ENCODE measurements around the gene JAZF1. TPM values are rescaled to one million over a fixed set of nuclear protein-coding genes. Genes with fewer than 3 reads are reported as not detected.

JAZF1 gene
- total and polyA plus RNA-seq, 2 of the 8 experiments (the other 6 are each of a cell fraction or from before 2014, with no cell fraction given), result 2.6 to 21.8 TPM

- TF ChIP-seq CHD7 (IDR thresholded peaks at IDR 0.05; ENCODE audit: insufficient replicate concordance, low read length), result no peak
- no peak for TF ChIP-seq ASH2L (IDR thresholded peaks at IDR 0.05; ENCODE audit: low read length)
- TF ChIP-seq ATF2 (IDR thresholded peaks at IDR 0.05; ENCODE audit: low read length), result no peak
- no peak for TF ChIP-seq RFX5 (IDR thresholded peaks at IDR 0.05; ENCODE audit: borderline replicate concordance, low read depth, low read length)
- TF ChIP-seq USF2 (IDR thresholded peaks at IDR 0.05; ENCODE audit: low read length), result no peak
- TF ChIP-seq EP300 (IDR thresholded peaks at IDR 0.05; ENCODE audit: borderline replicate concordance in 1 of 2, low read depth in 2 of 2, low read length in 2 of 2), result no peak
- no peak for TF ChIP-seq SP4 (IDR thresholded peaks at IDR 0.05; ENCODE audit: low read length)
- no peak for TF ChIP-seq JUN (IDR thresholded peaks at IDR 0.05; ENCODE audit: low read depth, low read length)
These were observed 214.3 kb downstream of the JAZF1 start (continued) for GRCh38 chr7:27966219-27966780.

Measured in H1 (cell line).